ENCODE measurements around the gene OR5M10.
"Not testable (repeated sequence)": the region's sequence is repeated elsewhere in the genome, so short reads cannot be mapped to it uniquely, and the experiment has no call there.

The OR5M10 gene

GRCh38 chr11:56577621-56578020 is at the start of gene OR5M10:
OR5M10 (minus strand) TSS chr11:56577721; CDS start chr11:56577721, 0 bp downstream.
- no peak for DNase-seq
- no peaks in the 10 kb centered on the region for H3K36me3 Mint-ChIP-seq
- peaks cover 1% of the 10 kb centered on the region for H3K9me3 Mint-ChIP-seq
- H3K27me3 Mint-ChIP-seq: no peaks in the 10 kb centered on the region
- no peak within 1 kb of the TSS for H3K27ac Mint-ChIP-seq
- H3K4me1 Mint-ChIP-seq: no peaks in the 10 kb centered on the region
- CTCF ChIA-PET: no interaction called here
- H3K4me3 Mint-ChIP-seq: no peak within 1 kb of the TSS

- H3K27ac Mint-ChIP-seq: no peak overlapping the region
- H3K4me1 Mint-ChIP-seq: no peaks in the 10 kb centered on the region
- no peaks in the 10 kb centered on the region for H3K36me3 Mint-ChIP-seq
- CTCF ChIA-PET: interaction anchor here (1.1 to 2.4 kb wide), 2 partner anchors 157 to 624 kb away, joined by 3 to 7 read pairs; no protein-coding TSS in a partner anchor
- no peaks in the 10 kb centered on the region for H3K9me3 Mint-ChIP-seq
- no peaks in the 10 kb centered on the region for H3K27me3 Mint-ChIP-seq
- H3K4me3 Mint-ChIP-seq: no peak overlapping the region
- DNase-seq: no peak
These were observed 48.4 kb upstream of the OR5M10 start for GRCh38 chr11:56625946-56626345.

GRCh38 chr11:56624661-56625110 is 47.2 kb upstream of the OR5M10 start:
- no peaks in the 10 kb centered on the region for H3K4me1 Mint-ChIP-seq
- H3K27me3 Mint-ChIP-seq: no peaks in the 10 kb centered on the region
- H3K27ac Mint-ChIP-seq: no peak overlapping the region
- DNase-seq: no peak
- H3K36me3 Mint-ChIP-seq: no peaks in the 10 kb centered on the region
- peaks cover 5% of the 10 kb centered on the region for H3K9me3 Mint-ChIP-seq
- CTCF ChIA-PET: interaction anchor here (2.4 kb wide), 1 partner anchor 158 kb away, joined by 7 read pairs; no protein-coding TSS in a partner anchor
- H3K4me3 Mint-ChIP-seq: no peak overlapping the region

- CTCF ChIA-PET: no interaction called here
- Mint-ChIP-seq H3K9me3 (peaks cover 2% of the 10 kb centered on the region), H3K27me3 (no peaks in the 10 kb centered on the region), H3K4me3 (no peak overlapping the region), H3K36me3 (no peaks in the 10 kb centered on the region), H3K4me1 (no peaks in the 10 kb centered on the region), H3K27ac (no peak overlapping the region)
- no peak for DNase-seq
These were observed 33.7 kb upstream of the OR5M10 start for GRCh38 chr11:56611174-56611573.

GRCh38 chr11:56592088-56592717 is 14.7 kb upstream of the OR5M10 start:
- H3K4me1 Mint-ChIP-seq, H3K36me3 Mint-ChIP-seq, DNase-seq, H3K4me3 Mint-ChIP-seq, H3K27ac Mint-ChIP-seq, H3K27me3 Mint-ChIP-seq, CTCF ChIA-PET: not testable (repeated sequence)
- H3K9me3 Mint-ChIP-seq: peaks cover 13% of the 10 kb centered on the region

- Mint-ChIP-seq H3K9me3 (peaks cover 30% of the 10 kb centered on the region), H3K36me3 (no peaks in the 10 kb centered on the region), H3K27ac (no peak overlapping the region), H3K4me3 (no peak overlapping the region), H3K4me1 (no peaks in the 10 kb centered on the region), H3K27me3 (no peaks in the 10 kb centered on the region)
- no peak for DNase-seq
- CTCF ChIA-PET: no interaction called here
These were observed 18.9 kb downstream of the OR5M10 start for GRCh38 chr11:56558574-56558973.

- peaks cover 21% of the 10 kb centered on the region for H3K9me3 Mint-ChIP-seq
- H3K4me1 Mint-ChIP-seq, H3K36me3 Mint-ChIP-seq, H3K27me3 Mint-ChIP-seq, H3K4me3 Mint-ChIP-seq, H3K27ac Mint-ChIP-seq, CTCF ChIA-PET, DNase-seq: not testable (repeated sequence)
These were observed 22.8 kb downstream of the OR5M10 start for GRCh38 chr11:56554691-56555090.

GRCh38 chr11:56545531-56545930 is 32.0 kb downstream of the OR5M10 start:
- Mint-ChIP-seq H3K9me3 (peaks cover 19% of the 10 kb centered on the region), H3K27ac (no peak overlapping the region), H3K27me3 (no peaks in the 10 kb centered on the region), H3K36me3 (no peaks in the 10 kb centered on the region), H3K4me3 (no peak overlapping the region), H3K4me1 (no peaks in the 10 kb centered on the region)
- CTCF ChIA-PET: no interaction called here
- no peak for DNase-seq

GRCh38 chr11:56543739-56544138 is 33.8 kb downstream of the OR5M10 start:
- Mint-ChIP-seq H3K4me1 (no peaks in the 10 kb centered on the region), H3K4me3 (no peak overlapping the region), H3K9me3 (peaks cover 23% of the 10 kb centered on the region), H3K27me3 (no peaks in the 10 kb centered on the region), H3K27ac (no peak overlapping the region), H3K36me3 (no peaks in the 10 kb centered on the region)
- DNase-seq: no peak
- CTCF ChIA-PET: no interaction called here

GRCh38 chr11:56543157-56543556 is 34.4 kb downstream of the OR5M10 start, which contains the start of gene OR5M11:
OR5M11 (minus strand) TSS chr11:56543257; CDS start chr11:56543257, 0 bp downstream.
- H3K4me1 Mint-ChIP-seq: no peaks in the 10 kb centered on the region
- DNase-seq: no peak
- H3K9me3 Mint-ChIP-seq: peaks cover 23% of the 10 kb centered on the region
- no peaks in the 10 kb centered on the region for H3K36me3 Mint-ChIP-seq
- no peaks in the 10 kb centered on the region for H3K27me3 Mint-ChIP-seq
- CTCF ChIA-PET: no interaction called here
- H3K27ac Mint-ChIP-seq: no peak within 1 kb of the TSS
- H3K4me3 Mint-ChIP-seq: no peak within 1 kb of the TSS

GRCh38 chr11:56533054-56533740 is 44.3 kb downstream of the OR5M10 start:
- no peak for DNase-seq
- H3K36me3 Mint-ChIP-seq: no peaks in the 10 kb centered on the region
- H3K9me3 Mint-ChIP-seq: peaks cover 2% of the 10 kb centered on the region
- H3K27me3 Mint-ChIP-seq: no peaks in the 10 kb centered on the region
- no peak overlapping the region for H3K27ac Mint-ChIP-seq
- CTCF ChIA-PET: no interaction called here
- H3K4me3 Mint-ChIP-seq: no peak overlapping the region
- no peaks in the 10 kb centered on the region for H3K4me1 Mint-ChIP-seq

- Mint-ChIP-seq H3K27me3 (no peaks in the 10 kb centered on the region), H3K27ac (no peak overlapping the region), H3K4me3 (no peak overlapping the region), H3K9me3 (peaks cover 4% of the 10 kb centered on the region), H3K4me1 (no peaks in the 10 kb centered on the region), H3K36me3 (no peaks in the 10 kb centered on the region)
- CTCF ChIA-PET: no interaction called here
- no peak for DNase-seq
These were observed 45.7 kb downstream of the OR5M10 start for GRCh38 chr11:56531856-56532255.

Data from activated naive CD4-positive, alpha-beta T cell treated with anti-CD3 and anti-CD28 coated beads, Interleukin-2, amount 10 ng/mL, durations not matched to agents 7 days and 5 days (primary cell).